ENCODE data around the gene MSL3B.

- no peak for TF ChIP-seq CTCF (IDR thresholded peaks at IDR 0.05; ENCODE audit: low read depth, low read length)
- TF ChIP-seq, protein P1, sequence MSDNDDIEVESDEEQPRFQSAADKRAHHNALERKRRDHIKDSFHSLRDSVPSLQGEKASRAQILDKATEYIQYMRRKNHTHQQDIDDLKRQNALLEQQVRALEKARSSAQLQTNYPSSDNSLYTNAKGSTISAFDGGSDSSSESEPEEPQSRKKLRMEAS (IDR thresholded peaks at IDR 0.05; ENCODE audit: low read depth, low read length) = no peak
- no peak for TF ChIP-seq POLR2A (IDR thresholded peaks at IDR 0.05; ENCODE audit: extremely low read depth, insufficient read length)
These were observed 1.7 kb downstream of the MSL3B start for GRCh38 chr2:233866479-233866878.
